NCI-H2029 (cell line): ENCODE results near the gene COL1A2.

Source experiments
- DNase-seq: peaks from one replicate; lab custom pipeline; 2025; lab: John Stamatoyannopoulos, UW

COL1A2 gene

DNA sequence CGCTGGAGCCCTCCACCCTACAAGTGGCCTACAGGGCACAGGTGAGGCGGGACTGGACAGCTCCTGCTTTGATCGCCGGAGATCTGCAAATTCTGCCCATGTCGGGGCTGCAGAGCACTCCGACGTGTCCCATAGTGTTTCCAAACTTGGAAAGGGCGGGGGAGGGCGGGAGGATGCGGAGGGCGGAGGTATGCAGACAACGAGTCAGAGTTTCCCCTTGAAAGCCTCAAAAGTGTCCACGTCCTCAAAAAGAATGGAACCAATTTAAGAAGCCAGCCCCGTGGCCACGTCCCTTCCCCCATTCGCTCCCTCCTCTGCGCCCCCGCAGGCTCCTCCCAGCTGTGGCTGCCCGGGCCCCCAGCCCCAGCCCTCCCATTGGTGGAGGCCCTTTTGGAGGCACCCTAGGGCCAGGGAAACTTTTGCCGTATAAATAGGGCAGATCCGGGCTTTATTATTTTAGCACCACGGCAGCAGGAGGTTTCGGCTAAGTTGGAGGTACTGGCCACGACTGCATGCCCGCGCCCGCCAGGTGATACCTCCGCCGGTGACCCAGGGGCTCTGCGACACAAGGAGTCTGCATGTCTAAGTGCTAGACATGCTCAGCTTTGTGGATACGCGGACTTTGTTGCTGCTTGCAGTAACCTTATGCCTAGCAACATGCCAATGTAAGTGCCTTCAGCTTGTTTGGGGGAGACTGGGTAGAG is at the start of gene COL1A2:
TSS of gene COL1A2 (plus strand) at position 459 of the 704 bp plus-strand sequence. CDS start at position 596, 137 bp downstream.
- DNase-seq, result peak; percentile 3

GRCh38 chr7:94345907-94346306 is 48.8 kb upstream of the COL1A2 start:
- DNase-seq, result no peak

DNA sequence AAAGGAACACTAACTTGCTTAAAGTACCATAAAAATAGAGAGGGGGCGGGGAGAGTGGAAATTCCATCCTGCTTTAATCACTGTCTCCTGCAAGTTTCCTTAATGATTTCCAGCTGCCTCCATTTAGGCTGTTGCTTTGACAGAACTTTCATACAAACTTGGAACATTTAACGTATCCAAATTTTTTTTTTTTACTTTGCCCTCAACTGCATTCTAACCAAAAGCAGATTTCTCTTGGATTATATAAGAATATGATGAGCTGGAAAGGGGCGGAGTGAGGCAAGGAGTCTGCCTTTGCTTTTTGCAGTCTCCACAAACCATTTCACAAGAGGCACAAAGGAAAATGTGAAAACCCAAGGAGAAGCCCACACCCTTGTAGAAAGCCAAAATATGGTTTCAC is 46.6 kb upstream of the COL1A2 start:
- no peak for DNase-seq

- peak; percentile 13 for DNase-seq
Measured at GRCh38 chr7:94350734-94351133, 44.0 kb upstream of the COL1A2 start.

DNA sequence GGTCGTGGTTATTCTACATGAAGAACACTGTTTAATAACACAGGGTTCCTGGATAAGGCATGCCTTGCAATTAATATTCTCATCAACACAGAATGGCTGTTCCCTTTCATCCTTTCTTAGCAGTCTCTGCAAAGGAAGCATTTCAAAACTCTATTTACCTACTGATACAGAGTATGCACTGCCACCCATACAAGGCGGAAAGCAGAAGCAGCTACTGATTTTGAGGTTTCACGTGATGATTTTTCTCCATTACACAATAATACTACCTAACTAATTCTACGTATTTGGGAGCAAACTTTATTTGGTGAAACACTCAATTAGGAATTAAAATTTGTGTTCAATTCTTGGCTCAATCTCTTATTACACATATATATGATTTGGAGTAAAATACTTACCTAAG is 43.0 kb upstream of the COL1A2 start:
- no peak for DNase-seq

DNA sequence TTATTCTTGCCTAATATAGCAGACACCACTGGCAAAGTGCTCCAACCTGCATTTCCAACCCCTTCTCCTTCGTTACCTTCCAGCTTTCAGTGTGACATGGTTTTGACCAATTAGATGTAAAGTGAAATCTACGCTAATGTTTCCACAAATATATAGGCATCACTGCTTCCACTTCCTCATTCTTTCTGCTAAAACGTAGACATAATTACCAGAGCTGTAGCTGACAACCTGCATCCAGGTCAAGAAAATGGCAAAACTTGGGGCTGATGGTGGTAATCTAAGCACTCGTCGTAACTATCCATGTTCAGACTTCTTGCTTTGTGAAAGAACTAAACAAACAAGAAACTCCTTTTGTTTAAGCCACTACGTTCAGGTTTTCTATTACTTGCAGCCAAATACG is 41.8 kb upstream of the COL1A2 start:
- no peak for DNase-seq

- no peak for DNase-seq
Measured at GRCh38 chr7:94354953-94355352, 39.7 kb upstream of the COL1A2 start.

- DNase-seq, result no peak
Measured at GRCh38 chr7:94355454-94355853, 39.2 kb upstream of the COL1A2 start.

DNA sequence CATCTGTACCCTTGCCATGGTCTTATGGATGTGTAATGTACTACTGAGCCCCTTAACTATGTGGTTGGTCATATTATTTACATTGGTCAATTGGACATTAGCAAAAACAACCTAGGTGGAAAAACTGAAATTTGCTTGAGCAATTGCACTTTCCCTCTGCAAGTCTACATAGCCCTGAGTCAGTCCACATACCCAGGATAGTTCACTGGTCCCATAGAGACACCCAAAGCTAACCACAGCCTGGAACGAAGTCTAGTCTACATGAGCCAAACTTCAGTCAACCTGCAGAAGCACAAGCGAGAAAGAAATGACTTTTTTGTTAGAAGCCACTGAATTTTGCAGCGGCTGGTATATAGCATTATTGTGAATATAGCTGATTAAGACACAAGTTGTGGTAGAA is 37.6 kb upstream of the COL1A2 start:
- no peak for DNase-seq

- DNase-seq, result no peak
Measured at GRCh38 chr7:94360926-94361325, 33.8 kb upstream of the COL1A2 start.

DNA sequence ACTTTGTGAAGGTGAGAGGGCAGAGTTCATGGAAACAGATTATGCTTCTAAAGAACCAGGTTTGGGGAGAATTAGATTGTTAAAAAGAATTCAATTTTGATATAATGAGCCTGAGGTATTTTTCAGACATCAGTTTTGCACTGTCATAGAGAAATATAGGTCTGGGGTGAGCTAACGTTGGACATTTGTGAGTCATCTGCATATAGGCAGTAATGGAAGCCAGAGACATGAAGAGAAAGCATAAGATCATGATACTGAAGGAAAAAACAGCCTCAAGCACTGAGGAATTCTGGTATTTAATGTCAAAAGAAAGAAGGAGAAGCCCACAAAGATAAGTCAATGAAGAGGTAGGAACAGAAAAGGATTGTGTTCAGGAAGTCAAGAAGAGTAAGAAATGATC is 32.4 kb upstream of the COL1A2 start:
- no peak for DNase-seq

DNA sequence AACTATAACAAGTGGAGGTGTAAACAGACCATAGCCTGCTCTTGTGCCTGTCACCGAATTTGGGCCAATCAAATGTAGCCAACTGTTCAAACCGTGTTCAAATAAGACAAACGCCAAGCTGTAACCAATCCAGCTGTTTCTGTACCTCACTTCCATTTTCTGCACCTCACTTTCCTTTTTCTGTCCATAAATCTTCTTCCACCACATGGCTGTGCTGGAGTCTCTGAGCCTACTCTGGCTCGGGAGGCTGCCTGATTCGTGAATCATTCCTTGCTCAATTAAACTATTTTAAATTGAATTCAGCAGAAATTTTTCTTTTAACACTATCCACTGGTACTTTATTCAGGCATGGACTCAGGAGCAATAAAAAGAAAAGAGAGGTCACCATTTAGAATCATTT is 29.9 kb upstream of the COL1A2 start:
- DNase-seq, result no peak

GRCh38 chr7:94366163-94366562 is 28.5 kb upstream of the COL1A2 start:
- no peak for DNase-seq

- DNase-seq, result no peak
Measured at GRCh38 chr7:94366832-94367231, 27.9 kb upstream of the COL1A2 start.

DNA sequence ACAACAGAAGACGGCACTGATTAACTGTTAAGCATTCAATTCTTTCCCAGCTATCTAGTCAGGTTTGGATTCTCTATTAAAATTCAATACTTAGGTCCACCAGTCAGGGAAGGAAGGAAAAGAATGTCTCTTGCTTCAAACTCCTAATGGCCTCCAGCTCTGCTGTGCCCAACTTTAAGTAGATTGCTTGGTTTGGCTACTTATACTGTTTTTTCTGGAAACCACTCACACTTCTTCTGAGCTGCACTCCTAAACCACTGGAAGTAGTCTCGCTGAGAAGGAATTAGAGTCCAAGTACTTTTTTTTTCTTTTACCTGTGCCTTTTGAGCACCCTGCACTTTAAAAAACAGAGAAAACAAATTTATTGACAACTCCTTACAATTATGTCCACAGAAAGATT is 26.7 kb upstream of the COL1A2 start:
- no peak for DNase-seq

DNA sequence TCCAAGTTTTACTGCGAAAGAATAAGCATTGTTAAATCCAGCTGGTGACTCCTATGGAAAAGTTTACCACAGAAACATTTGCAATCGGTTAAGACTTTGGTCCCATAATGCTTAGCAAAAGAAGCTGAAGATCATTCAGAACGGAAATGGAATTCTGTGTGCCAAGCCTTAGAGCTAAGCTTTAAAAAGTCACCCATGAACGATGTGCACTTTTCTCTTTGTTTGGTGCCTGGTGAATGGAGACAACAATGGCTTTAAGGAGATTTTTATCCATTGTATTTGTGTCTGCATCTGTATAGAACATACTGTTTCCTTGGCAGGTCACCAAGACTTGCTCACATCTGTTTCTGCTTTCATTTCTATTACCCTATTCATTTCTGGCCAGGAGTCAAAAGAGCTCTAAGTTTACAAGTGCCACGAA is 26.3 kb upstream of the COL1A2 start:
- peak; percentile 4 for DNase-seq

- no peak for DNase-seq
Measured at GRCh38 chr7:94374231-94374630, 20.5 kb upstream of the COL1A2 start.

DNA sequence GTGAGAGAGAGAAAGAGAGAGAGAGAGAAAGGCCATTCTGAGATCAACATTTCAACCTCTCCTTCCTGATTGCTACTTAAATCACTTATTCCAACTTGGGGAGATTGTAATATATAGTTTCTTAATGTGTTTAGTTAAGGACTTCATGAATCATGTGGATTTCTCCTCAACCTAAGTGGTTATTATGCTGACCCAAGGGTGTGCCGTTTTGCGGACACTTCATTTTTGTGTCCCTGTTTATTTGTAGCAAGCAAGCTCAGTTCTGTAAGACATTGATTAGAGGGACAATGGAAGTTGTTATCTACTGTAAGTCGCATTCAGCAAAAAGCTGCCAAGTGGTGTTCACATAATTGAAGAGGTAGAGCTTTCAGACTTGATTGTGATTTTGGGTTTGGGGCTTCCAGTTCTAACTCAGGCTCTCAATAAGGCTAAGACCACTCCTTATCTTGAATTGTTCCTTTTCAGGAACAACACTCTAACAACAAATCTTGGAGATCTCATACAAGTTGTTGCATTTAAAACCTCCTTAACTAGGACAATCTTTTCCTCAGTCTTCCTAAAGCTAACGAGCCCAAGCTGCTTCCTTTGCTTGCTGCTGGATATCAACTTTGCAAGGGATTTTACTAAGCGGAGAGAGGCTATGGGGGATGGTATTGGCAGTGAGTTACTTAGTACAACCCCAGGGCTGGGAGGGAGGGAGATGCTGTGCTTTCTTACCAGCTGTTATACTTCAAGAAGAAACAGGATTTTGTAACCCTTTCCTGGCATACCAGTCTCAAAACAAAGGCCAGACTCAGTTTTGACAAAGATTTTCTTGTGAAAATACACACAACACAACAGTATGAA is 19.8 kb upstream of the COL1A2 start:
- DNase-seq, result no peak

DNA sequence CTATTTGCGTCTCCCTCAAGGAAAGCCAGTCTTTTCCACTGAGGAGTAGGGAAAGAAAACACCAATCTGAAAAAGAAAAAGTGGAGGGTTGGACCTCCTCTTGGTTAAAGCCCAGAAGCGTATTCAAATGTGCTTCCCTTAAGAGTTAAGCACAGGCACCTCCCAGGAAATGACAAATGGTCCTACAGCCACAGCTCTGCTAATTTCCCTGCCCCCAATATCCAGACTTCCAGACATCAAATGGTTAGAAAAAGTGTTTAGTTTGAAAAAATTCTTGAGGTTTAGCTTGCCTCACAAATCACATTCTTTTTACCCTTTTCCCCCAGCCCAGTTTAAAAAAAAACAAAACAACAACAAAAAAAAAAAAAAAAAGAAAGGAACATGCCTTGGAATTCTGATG is 19.0 kb upstream of the COL1A2 start:
- no peak for DNase-seq

DNA sequence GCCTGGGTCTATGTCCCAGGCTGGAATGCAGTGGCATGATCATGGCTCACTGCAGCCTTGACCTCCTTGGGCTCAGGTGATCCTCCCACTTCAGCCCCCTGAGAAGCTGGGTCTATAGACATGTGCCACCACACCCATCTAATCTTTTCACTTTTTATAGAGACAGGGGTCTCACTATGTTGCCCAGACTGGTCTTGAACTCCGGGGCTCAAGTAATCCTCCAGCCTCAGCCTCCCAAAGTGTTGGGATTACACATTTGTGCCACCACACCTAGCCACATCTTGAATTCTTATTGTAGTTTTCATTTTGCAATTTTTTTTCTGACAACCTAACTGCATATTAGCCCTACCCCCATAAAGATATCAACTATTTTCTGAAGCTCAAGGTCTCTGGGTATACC is 18.4 kb upstream of the COL1A2 start:
- DNase-seq, result no peak

- DNase-seq, result no peak
Measured at GRCh38 chr7:94378356-94378755, 16.3 kb upstream of the COL1A2 start.

- DNase-seq, result no peak
Measured at GRCh38 chr7:94380264-94380663, 14.4 kb upstream of the COL1A2 start.

DNA sequence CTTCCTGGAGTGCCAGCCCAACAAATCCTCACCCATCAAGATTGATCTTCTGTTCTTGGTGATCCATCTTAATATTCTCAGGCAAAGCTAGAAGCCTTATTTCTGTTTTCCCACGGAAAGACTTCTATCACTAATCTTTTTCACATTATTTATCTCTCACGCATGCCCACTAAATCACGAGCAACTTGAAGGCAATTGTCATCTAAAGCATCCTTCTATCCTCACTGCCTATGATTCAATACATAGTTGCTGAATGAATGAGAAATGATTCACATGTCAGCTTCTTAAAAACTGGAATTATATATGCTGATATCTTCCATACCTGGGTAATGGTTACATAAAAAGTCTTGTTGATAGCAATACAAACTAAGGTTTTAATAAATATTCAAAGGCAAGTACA is 12.6 kb upstream of the COL1A2 start:
- no peak for DNase-seq

- DNase-seq, result no peak
Measured at GRCh38 chr7:94382746-94383145, 11.9 kb upstream of the COL1A2 start.
